IPS-11a (cell line): Measurements from ENCODE around the gene WAPL.

ENCODE experiments used
- H3K4me3 ChIP-seq: one replicate; pipeline ENCODE4 v1.5.1; 2013; ENCODE audit warnings: low read depth, low read length, control low read depth

The WAPL gene

GRCh38 chr10:86413046-86413728 is 108.4 kb downstream of the WAPL start:
- no peak overlapping the region for H3K4me3 ChIP-seq

DNA sequence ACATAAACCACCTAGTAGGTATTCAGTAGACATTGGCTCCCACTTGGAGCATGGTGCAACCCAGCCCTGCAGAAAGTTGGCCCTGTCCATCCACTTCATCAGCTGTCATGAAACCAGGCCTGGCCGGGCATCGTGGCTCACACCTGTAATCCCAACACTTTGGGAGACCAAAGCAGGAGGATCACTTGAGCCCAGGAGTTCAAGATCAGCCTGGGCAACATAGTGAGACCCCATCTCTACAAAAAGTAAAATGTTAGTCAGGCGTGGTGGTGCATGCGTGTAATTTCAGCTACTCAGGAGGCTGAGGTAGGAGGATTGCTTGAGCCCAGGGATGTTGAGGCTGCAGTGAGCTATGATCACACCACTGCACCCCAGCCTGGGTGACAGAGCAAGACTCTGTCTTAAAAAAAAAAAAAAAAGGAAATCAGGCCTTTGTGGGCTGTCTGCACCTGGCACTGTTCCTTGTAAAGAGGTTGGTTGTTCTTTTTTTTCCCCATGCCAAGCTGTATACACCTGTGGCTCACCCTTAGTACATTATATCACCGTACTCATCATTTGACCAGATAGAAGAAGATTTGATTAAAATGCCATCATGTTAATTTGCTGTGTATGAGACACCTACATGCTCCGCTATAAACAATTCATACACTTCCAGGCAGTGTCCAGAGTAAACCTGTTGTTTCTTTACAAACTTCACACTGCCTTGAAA is 109.6 kb downstream of the WAPL start:
- no peak overlapping the region for H3K4me3 ChIP-seq

DNA sequence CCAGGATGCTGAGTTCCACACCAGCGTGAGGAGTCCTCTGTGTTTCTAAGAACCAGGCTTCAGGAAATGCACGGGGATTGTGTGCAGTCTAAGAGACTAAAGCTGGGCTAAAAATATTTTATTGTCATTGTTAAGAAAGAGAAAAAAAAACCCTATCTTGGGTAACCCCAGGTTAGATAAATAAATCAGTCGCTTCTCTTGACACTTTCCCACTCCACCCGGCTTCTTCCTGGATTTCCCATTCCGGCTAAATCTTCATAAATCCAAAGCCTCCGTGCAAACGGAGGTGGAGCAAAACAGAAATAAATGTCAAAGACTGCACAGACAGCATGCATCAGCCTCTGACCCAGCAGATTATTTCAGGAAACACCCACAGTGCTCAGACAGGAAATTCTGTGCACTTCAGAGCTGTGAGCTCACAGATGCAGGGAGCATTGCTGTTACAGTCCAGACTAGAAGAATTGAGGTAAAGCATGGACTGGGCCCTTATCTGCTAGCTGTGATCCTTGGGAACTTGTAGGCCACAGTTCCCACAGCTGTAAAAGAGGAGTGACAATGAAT is 110.2 kb downstream of the WAPL start:
- no peak overlapping the region for H3K4me3 ChIP-seq

- no peak overlapping the region for H3K4me3 ChIP-seq
These were observed 111.0 kb downstream of the WAPL start for GRCh38 chr10:86410542-86411124.

DNA sequence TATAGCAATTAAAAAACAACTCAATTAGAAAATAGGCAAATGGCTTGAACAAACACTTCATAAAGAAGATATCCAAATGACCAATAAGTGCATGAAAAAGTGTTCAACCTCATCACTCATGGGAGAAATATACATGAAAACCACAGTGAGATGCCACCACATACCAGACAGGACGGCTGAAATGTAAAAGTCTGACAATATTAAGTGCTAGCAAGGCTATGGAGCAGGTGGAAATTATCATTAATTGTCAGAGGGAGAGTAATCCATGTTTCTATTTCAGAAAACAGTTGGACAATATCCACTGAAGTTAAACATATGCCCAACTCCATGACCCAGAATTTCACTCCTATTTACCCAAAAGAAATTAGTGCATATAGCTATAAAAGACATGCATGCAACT is 112.4 kb downstream of the WAPL start:
- no peak overlapping the region for H3K4me3 ChIP-seq

DNA sequence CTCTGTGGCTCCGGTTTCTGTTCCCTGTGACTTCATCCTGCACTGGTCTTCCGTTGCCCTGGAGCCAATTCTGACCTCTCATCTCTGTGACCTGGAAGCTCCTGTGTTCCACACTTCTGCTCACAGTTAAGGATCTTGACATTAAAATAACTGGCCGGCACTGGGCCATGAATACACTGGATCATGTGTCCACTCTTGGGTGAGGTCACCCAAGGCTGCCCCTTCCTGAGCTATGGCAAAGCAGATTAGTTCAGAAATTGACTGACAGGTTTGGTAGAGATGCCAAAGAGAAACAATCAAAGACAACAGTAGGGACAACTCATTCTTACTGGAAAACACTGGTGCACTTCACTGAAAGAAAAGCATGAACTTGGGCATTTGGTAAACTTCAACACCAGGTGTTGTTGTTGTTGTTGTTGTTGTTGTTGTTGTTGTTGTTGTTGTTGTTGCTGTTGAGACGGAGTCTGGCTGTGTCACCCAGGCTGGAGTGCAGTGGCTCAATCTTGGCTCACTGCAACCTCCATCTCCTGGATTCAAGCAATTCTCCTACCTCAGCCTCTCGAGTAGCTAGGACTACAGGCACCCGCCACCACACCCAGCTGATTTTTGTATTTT is 118.3 kb downstream of the WAPL start:
- H3K4me3 ChIP-seq = no peak overlapping the region

GRCh38 chr10:86402283-86402941 is 119.2 kb downstream of the WAPL start:
- peak overlapping the region; percentile 6 for H3K4me3 ChIP-seq

GRCh38 chr10:86401588-86402282 is 119.9 kb downstream of the WAPL start:
- H3K4me3 ChIP-seq = peak overlapping the region; percentile 63

DNA sequence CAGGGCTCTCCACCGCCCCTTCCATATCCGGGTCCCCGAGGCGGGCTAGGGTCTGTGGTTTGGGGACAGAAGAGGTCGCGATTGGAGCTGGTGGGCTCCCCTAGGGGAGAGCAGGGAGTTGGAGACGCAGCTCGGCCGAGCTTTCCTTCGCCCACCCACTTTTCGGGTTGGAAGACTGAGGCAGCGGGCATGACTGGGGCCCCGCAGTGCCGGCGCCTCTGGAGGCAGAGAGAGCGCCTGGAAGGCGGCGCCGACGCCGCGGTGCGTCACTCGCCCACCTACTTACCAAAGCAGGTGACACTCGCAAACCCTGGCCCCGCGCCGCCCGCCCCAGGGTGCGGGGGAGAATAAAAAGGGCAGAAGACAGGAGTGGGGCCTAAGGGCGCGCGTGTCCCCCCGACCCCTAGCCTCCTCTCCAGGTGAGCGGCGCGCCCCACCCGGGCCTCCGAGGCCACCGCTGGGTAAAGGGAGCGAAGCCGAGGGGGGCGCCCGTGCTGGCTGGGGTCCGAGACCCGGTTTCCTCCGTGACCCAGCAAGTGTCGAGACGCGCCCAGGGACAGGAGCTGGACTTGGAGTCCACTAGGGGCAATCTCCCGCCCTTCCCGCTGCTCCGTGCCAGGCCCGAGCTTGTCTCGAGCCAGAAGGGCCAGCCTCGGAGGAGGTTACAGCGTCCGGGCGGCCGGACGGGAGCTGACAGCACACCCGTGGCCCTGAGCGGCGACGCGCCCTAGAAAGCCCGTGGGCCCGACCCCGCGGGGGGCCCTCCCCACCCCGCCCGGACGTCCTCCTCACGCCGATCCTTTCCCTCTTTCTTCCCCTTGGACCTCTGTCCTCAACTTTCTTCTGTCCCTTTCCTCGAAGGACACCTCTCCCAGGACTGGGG is 120.6 kb downstream of the WAPL start:
- peak overlapping the region; percentile 63 for H3K4me3 ChIP-seq

GRCh38 chr10:86399879-86400704 is 121.5 kb downstream of the WAPL start:
- H3K4me3 ChIP-seq = peak overlapping the region; percentile 63

GRCh38 chr10:86399514-86399878 is 122.1 kb downstream of the WAPL start:
- no peak overlapping the region for H3K4me3 ChIP-seq

DNA sequence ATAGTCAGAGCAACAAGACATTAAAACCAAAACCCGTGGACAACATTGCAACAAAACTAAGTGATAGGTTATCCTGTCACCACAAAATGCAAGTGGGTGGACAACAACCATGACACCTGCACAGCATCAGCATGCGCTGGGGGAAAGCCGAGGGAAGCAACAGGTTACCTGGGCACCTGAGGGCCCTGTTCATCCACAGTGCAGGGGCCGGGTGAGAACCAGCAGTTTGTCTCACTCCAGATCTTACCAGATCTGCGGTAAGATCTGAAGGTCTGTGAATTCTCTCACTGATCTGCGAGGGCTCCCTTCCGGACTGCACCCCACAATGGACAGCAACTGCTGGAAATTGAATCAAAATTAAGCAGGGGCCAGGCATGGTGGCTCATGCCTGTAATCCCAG is 124.5 kb downstream of the WAPL start:
- no peak overlapping the region for H3K4me3 ChIP-seq

GRCh38 chr10:86393862-86394455 is 127.6 kb downstream of the WAPL start:
- no peak overlapping the region for H3K4me3 ChIP-seq

DNA sequence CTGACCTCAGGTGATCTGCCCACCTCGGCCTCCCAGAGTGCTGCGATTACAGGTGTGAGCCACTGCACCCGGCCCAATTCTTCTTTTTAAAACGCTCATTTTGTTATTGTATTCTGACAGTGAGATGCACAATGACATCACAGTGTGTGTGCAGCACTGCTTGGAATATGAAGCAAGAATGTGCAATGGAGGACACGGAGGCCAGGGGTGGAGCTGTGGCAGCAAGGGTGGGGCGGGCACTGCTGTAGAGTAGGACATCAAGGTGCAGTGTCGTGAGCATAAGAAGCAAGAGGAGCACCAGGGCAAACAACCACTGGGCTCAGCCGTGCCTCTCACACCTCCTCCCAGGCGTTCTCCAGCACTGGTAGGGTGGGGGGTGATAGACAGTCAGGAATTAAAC is 128.2 kb downstream of the WAPL start:
- no peak overlapping the region for H3K4me3 ChIP-seq

GRCh38 chr10:86392723-86393094 is 128.9 kb downstream of the WAPL start:
- H3K4me3 ChIP-seq = no peak overlapping the region

GRCh38 chr10:86391986-86392722 is 129.4 kb downstream of the WAPL start:
- no peak overlapping the region for H3K4me3 ChIP-seq

DNA sequence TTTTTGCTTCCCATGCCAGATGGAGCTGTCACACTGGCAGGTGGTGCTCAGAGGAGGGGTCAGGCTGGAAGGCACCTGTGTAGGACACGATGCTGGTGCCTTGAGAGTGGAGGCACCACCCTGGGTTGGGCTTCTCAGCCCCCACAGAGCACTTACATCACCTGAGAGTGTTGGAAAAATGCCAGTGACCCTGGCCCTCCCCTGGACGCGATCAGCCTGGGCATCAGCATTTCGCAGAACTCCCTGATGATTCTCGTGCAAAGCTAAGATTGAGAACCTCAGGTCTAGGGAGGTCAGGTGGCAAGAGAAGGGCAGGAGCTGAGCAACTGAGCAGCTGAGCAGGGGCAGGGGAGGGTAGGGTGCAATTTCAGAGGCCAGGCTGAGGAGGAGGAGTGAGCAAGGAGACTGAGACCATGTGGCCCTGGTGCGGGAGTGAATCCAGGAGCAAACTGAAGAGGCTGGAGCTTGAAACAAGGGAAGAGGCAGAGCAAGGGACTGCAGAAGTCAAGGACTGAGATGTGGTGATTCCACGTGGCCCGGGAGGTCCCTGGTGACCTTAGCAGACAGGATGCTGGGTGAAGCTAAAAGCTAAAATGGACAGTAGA is 130.3 kb downstream of the WAPL start:
- no peak overlapping the region for H3K4me3 ChIP-seq
